Gastrocnemius medialis (tissue), 4 donors: Measurements from ENCODE around the gene ARSI. TPM values are rescaled to one million over a fixed set of nuclear protein-coding genes. Genes with fewer than 3 reads are reported as not detected.
A peak's percentile ranks its signal among the peaks of the same experiment; 100 is the strongest.

Source experiments
- ATAC-seq, 2 donors: fragments of 150-250 bp; one replicate each; pipeline ENCODE4 v1.9.1; 2016
- DNase-seq, 2 donors: peaks; one replicate each; pipeline ENCODE4 v3.0.0-alpha.2; 2019
- H3K27ac ChIP-seq, 4 donors: fragments of 200-600 bp; sonication (generic); 1 replicate in 1 of 4; 2 replicates in 3 of 4; pipeline ENCODE4 v1.5.1; 2016 to 2018; ENCODE audit warnings: mild to moderate bottlenecking in 2 of 4, moderate library complexity in 1 of 4
- H3K27me3 ChIP-seq, 3 donors: fragments of 200-600 bp; sonication (generic) in 2 of 3; 1 replicate in 1 of 3; 2 replicates in 2 of 3; pipeline versions ENCODE4 v1.5.1 to v1.6.0; 2016 to 2019; ENCODE audit warnings: mild to moderate bottlenecking in 1 of 3, moderate library complexity in 1 of 3
- H3K36me3 ChIP-seq, 2 donors: fragments of 200-600 bp; sonication (generic) in 1 of 2; one replicate each; pipeline ENCODE4 v1.5.1; 2017 to 2018
- H3K4me1 ChIP-seq, 2 donors: fragments of 200-600 bp; sonication (generic) in 1 of 2; one replicate each; pipeline ENCODE4 v1.5.1; 2016 to 2017; ENCODE audit warnings: mild to moderate bottlenecking in 2 of 2
- H3K4me3 ChIP-seq, 4 donors: fragments of 200-600 bp; sonication (generic) in 3 of 4; 1 replicate in 1 of 4; 2 replicates in 3 of 4; pipeline ENCODE4 v1.5.1; 2016 to 2019; ENCODE audit warnings: mild to moderate bottlenecking in 2 of 4
- H3K9me3 ChIP-seq, 3 donors: fragments of 200-600 bp; sonication (generic) in 2 of 3; 1 replicate in 1 of 3; 2 replicates in 2 of 3; pipeline ENCODE4 v1.5.1; 2016 to 2019
- CTCF ChIP-seq, 5 experiments: fragments of 450-650 bp in 3 of 5; fragments of 200-600 bp in 2 of 5; sonication (generic) in 2 of 5; IDR thresholded peaks in 4 of 5; conservative IDR thresholded peaks in 1 of 5; 1 replicate in 4 of 5; 2 replicates in 1 of 5; pipeline ENCODE4 v1.5.1; 2016 to 2019; ENCODE audit warnings: antibody characterized with exemption in 5 of 5, mild to moderate bottlenecking in 3 of 5, moderate library complexity in 3 of 5
- POLR2A ChIP-seq, 2 donors: fragments of 450-650 bp; IDR thresholded peaks; one replicate each; pipeline ENCODE4 v1.6.1; 2017; ENCODE audit warnings: antibody characterized with exemption in 2 of 2, mild to moderate bottlenecking in 2 of 2, moderate library complexity in 2 of 2
- in situ Hi-C, 4 donors: fragments of 200-750 bp; cut with MboI; loops; one replicate each; pipeline versions ENCODE4 v1.15.0 to v1.8.0; 2017; ENCODE audit warnings: low sequenced_read_pairs in 4 of 4
- intact Hi-C: fragments of 100-400 bp; cut with DNase I; formaldehyde crosslinking; loops from one replicate; pipeline ENCODE4 v1.15.1; 2023; ENCODE audit warnings: low total_unique reads
- total RNA-seq, 4 donors: library from RNA; depleted of rRNA; stranded (reverse); fragments of >200 nt; gene quantifications; one replicate each; pipeline versions ENCODE4 v1.1.0 to v1.2.3, GENCODE V29; 2016

ARSI gene
- total RNA-seq, 4 donors from 2014 or later, result not detected

- intact Hi-C loops, result no loop called here
- no peak for TF ChIP-seq POLR2A (IDR thresholded peaks at IDR 0.05)
- no peak for TF ChIP-seq CTCF (IDR thresholded peaks at IDR 0.05 in 4 of 5, conservative IDR thresholded peaks at IDR 0.05 in 1 of 5)
Measured at GRCh38 chr5:150288361-150288760, 14.3 kb downstream of the ARSI start.

GRCh38 chr5:150286820-150287219, 15.9 kb downstream of the ARSI start:
- H3K36me3 ChIP-seq, result no peaks in the 10 kb centered on the region

More at GRCh38 chr5:150288361-150288760, 14.3 kb downstream of the ARSI start:
- DNase-seq (no peak), ATAC-seq (no peak)
- Histone ChIP-seq H3K9me3 (no peaks in the 10 kb centered on the region), H3K4me1 (no peaks in the 10 kb centered on the region), H3K4me3 (no peak overlapping the region), H3K36me3 (no peaks in the 10 kb centered on the region), H3K27ac (no peak overlapping the region), H3K27me3 (no peaks in the 10 kb centered on the region)
- in situ Hi-C loops, result no loop called here

GRCh38 chr5:150285114-150285513, 17.6 kb downstream of the ARSI start:
- DNase-seq, result no peak
- H3K4me1 ChIP-seq, result no peaks in the 10 kb centered on the region
- TF ChIP-seq CTCF (IDR thresholded peaks at IDR 0.05 in 4 of 5, conservative IDR thresholded peaks at IDR 0.05 in 1 of 5) (no peak), POLR2A (IDR thresholded peaks at IDR 0.05) (no peak)
- ATAC-seq, result no peak
- H3K36me3 ChIP-seq, result no peaks in the 10 kb centered on the region
- H3K9me3 ChIP-seq, result no peaks in the 10 kb centered on the region
- intact Hi-C loops, result no loop called here
- no peak overlapping the region for H3K27ac ChIP-seq
- no peak overlapping the region for H3K4me3 ChIP-seq
- in situ Hi-C loops, result no loop called here
- H3K27me3 ChIP-seq, result no peaks in the 10 kb centered on the region

More at GRCh38 chr5:150286820-150287219, 15.9 kb downstream of the ARSI start:
- DNase-seq, result no peak
- no peak overlapping the region for H3K27ac ChIP-seq
- no peak overlapping the region for H3K4me3 ChIP-seq
- ATAC-seq, result no peak
- no peaks in the 10 kb centered on the region for H3K4me1 ChIP-seq
- H3K27me3 ChIP-seq, result no peaks in the 10 kb centered on the region
- H3K9me3 ChIP-seq, result no peaks in the 10 kb centered on the region
- TF ChIP-seq CTCF (IDR thresholded peaks at IDR 0.05 in 4 of 5, conservative IDR thresholded peaks at IDR 0.05 in 1 of 5) (peak in 1 of 5 experiments; percentile 33), POLR2A (IDR thresholded peaks at IDR 0.05) (no peak)
- intact Hi-C loops (loop anchor here (1.0 kb wide), 1 partner anchor 9 kb away; no protein-coding TSS in a partner anchor), in situ Hi-C loops (no loop called here)

GRCh38 chr5:150284311-150284710, 18.4 kb downstream of the ARSI start:
- H3K36me3 ChIP-seq, result no peaks in the 10 kb centered on the region
- in situ Hi-C loops, result no loop called here
- H3K4me1 ChIP-seq, result no peaks in the 10 kb centered on the region
- no peak for TF ChIP-seq POLR2A (IDR thresholded peaks at IDR 0.05)
- no peak for TF ChIP-seq CTCF (IDR thresholded peaks at IDR 0.05 in 4 of 5, conservative IDR thresholded peaks at IDR 0.05 in 1 of 5)
- intact Hi-C loops, result no loop called here
- H3K4me3 ChIP-seq, result no peak overlapping the region
- H3K27me3 ChIP-seq, result no peaks in the 10 kb centered on the region
- no peak overlapping the region for H3K27ac ChIP-seq
- no peaks in the 10 kb centered on the region for H3K9me3 ChIP-seq
- DNase-seq (no peak), ATAC-seq (no peak)

- no peak overlapping the region for H3K4me3 ChIP-seq
- in situ Hi-C loops (no loop called here), intact Hi-C loops (no loop called here)
- DNase-seq (no peak), ATAC-seq (no peak)
- no peak overlapping the region for H3K27ac ChIP-seq
- H3K36me3 ChIP-seq, result no peaks in the 10 kb centered on the region
- H3K9me3 ChIP-seq, result no peaks in the 10 kb centered on the region
- TF ChIP-seq POLR2A (IDR thresholded peaks at IDR 0.05) (no peak), CTCF (IDR thresholded peaks at IDR 0.05 in 4 of 5, conservative IDR thresholded peaks at IDR 0.05 in 1 of 5) (no peak)
- H3K4me1 ChIP-seq, result no peaks in the 10 kb centered on the region
- H3K27me3 ChIP-seq, result no peaks in the 10 kb centered on the region
Measured at GRCh38 chr5:150283904-150284303, 18.8 kb downstream of the ARSI start.
